ENCODE results near the gene CAST.

GRCh38 chr5:96788112-96788749 lies 126.1 kb downstream of the CAST start:
- TF ChIP-seq, protein P1, sequence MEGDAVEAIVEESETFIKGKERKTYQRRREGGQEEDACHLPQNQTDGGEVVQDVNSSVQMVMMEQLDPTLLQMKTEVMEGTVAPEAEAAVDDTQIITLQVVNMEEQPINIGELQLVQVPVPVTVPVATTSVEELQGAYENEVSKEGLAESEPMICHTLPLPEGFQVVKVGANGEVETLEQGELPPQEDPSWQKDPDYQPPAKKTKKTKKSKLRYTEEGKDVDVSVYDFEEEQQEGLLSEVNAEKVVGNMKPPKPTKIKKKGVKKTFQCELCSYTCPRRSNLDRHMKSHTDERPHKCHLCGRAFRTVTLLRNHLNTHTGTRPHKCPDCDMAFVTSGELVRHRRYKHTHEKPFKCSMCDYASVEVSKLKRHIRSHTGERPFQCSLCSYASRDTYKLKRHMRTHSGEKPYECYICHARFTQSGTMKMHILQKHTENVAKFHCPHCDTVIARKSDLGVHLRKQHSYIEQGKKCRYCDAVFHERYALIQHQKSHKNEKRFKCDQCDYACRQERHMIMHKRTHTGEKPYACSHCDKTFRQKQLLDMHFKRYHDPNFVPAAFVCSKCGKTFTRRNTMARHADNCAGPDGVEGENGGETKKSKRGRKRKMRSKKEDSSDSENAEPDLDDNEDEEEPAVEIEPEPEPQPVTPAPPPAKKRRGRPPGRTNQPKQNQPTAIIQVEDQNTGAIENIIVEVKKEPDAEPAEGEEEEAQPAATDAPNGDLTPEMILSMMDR (IDR thresholded peaks at IDR 0.05): no peak
- TF ChIP-seq POLR2A (IDR thresholded peaks at IDR 0.05): no peak

Data from lower leg skin (tissue), 3 donors.